ENCODE data around the gene LDLRAD4.

LDLRAD4 gene

DNA sequence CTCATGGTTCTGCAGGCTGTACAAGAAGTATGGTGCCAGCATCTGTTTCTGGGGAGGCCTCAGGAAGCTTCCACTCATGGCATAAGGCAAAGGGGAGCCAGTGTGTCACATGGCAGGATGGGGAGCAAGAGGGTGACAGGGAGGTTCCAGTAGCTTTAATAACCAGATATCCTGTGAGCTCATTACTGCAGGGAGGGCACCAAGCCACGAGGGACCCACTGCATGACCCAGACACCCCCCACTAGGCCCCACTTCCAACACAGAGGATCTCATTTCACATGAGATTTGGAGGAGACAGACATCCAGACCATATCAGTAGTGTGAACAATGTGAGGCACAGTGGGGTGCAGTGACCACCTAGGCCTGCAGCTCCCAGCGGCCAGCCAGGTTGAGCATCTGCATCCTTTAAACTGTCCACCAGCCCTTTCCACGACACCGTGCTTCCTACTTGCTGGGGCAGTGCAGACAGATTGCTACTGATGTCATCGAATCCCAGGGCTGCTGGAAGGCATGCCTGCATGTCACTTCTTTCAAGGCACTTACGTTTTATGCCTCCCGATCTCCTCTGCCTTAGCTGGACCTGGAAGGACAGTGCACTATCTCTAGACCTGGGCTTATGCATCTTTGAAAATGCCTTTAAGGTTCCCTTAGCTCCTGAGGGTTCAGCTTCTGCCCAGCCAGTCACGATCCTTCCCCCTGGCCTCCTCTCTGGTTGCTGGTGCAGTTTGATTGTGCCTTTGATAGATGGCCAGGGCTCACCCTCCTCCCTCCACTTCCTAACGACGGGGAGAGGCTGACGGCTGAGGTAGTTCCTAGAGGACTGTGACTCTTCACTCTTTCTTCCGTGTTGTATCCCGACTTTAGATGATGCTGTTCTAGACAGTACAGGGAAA, 333.5 kb downstream of the LDLRAD4 start:
- POLR2A ChIA-PET, result no interaction called here
- CTCF ChIA-PET, result no interaction called here
- DNase-seq (ENCODE audit: extremely low spot score), result no peak
- TF ChIP-seq TARDBP (IDR thresholded peaks at IDR 0.05), result no peak
- no peak for TF ChIP-seq ELF4 (IDR thresholded peaks at IDR 0.05)
- TF ChIP-seq ARNT (IDR thresholded peaks at IDR 0.05), result no peak
- TF ChIP-seq NFRKB (IDR thresholded peaks at IDR 0.05), result no peak
- no peak for TF ChIP-seq FOXM1 (IDR thresholded peaks at IDR 0.05; ENCODE audit: borderline replicate concordance)

DNA sequence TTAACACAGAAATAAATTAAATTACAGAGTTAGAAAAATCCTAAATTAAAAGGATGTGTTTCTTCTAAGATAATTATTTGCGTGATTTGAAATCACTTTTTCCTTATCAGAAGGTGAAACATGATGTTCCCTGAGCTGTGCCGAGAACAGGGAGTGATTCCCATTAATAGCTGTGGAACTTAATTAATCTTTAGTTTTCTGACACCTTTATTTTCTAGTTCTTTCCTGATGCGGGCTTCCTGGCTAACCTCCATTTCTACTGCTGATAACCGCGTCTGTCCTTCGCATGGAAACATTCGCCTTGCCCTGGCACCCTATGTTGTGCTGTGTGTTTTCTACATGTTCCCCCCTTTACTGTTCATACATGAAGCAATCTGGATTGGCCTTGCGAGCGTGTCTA, 334.9 kb downstream of the LDLRAD4 start:
- CTCF ChIA-PET, result no interaction called here
- POLR2A ChIA-PET, result no interaction called here
- no peak for DNase-seq (ENCODE audit: extremely low spot score)
- TF ChIP-seq ELF4 (IDR thresholded peaks at IDR 0.05) (no peak), CTBP1 (IDR thresholded peaks at IDR 0.05; ENCODE audit: borderline replicate concordance) (no peak), FOXA1 (IDR thresholded peaks at IDR 0.05) (no peak), ARNT (IDR thresholded peaks at IDR 0.05) (no peak), L3MBTL2 (conservative IDR thresholded peaks at IDR 0.05) (no peak), FOXK2 (IDR thresholded peaks at IDR 0.05) (no peak), SP1 (IDR thresholded peaks at IDR 0.05) (no peak), TARDBP (IDR thresholded peaks at IDR 0.05) (no peak), NFRKB (IDR thresholded peaks at IDR 0.05) (no peak), ZNF384 (IDR thresholded peaks at IDR 0.05) (no peak), HDGF (IDR thresholded peaks at IDR 0.05; ENCODE audit: borderline replicate concordance) (no peak), BHLHE40 (IDR thresholded peaks at IDR 0.05; ENCODE audit: borderline replicate concordance) (no peak), LEF1 (IDR thresholded peaks at IDR 0.05; ENCODE audit: borderline replicate concordance) (no peak), FOXM1 (IDR thresholded peaks at IDR 0.05; ENCODE audit: borderline replicate concordance) (no peak)
- TF ChIP-seq, protein P1, sequence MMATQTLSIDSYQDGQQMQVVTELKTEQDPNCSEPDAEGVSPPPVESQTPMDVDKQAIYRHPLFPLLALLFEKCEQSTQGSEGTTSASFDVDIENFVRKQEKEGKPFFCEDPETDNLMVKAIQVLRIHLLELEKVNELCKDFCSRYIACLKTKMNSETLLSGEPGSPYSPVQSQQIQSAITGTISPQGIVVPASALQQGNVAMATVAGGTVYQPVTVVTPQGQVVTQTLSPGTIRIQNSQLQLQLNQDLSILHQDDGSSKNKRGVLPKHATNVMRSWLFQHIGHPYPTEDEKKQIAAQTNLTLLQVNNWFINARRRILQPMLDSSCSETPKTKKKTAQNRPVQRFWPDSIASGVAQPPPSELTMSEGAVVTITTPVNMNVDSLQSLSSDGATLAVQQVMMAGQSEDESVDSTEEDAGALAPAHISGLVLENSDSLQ (IDR thresholded peaks at IDR 0.05), result no peak

DNA sequence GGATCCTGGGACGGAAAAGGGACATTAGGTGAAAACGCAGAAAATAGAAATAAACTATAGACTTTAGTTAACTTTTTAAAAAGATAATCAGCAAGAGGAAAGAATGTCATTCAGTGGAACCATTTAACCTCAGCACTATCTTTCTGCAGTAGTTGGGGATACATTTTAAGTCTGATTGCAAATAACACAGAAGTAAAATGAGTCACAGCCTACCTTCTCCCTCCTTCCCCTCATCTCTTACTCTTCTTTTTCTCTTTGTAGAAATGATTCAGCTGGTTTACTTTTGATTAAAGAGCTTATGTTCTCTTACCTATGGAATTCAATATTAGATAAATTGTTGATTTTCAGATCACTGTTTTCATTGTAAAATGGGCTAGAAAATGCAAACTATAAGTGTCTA, 336.6 kb downstream of the LDLRAD4 start:
- POLR2A ChIA-PET, result no interaction called here
- CTCF ChIA-PET, result no interaction called here

DNA sequence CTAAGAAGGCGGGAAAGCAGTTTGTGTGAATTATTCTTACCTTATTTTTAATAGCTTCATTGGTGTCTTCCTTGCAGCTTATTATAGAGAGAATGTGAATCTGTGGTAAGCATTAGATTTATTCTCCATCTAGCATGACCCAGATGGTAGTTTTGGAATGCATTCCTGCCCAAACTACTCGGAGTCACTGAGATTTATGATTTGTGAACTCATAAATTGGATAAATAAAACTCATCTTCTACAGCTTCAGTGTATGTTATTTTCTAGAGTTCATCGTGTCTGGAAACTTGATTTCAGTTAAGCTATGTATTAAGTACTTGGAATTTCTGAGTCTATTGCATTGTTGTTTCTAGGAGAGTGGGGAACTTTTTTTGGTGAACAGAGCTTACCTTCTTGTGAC, 337.3 kb downstream of the LDLRAD4 start:
- CTCF ChIA-PET, result no interaction called here
- no peak for TF ChIP-seq BHLHE40 (IDR thresholded peaks at IDR 0.05; ENCODE audit: borderline replicate concordance)
- TF ChIP-seq, protein P1 (IDR thresholded peaks at IDR 0.05), result no peak
- no peak for TF ChIP-seq FOXA1 (IDR thresholded peaks at IDR 0.05)
- no peak for TF ChIP-seq LEF1 (IDR thresholded peaks at IDR 0.05; ENCODE audit: borderline replicate concordance)
- TF ChIP-seq CTBP1 (IDR thresholded peaks at IDR 0.05; ENCODE audit: borderline replicate concordance), result no peak
- TF ChIP-seq ELF4 (IDR thresholded peaks at IDR 0.05), result no peak
- no peak for TF ChIP-seq TARDBP (IDR thresholded peaks at IDR 0.05)
- TF ChIP-seq SUZ12 (IDR thresholded peaks at IDR 0.05), result no peak
- TF ChIP-seq L3MBTL2 (conservative IDR thresholded peaks at IDR 0.05), result no peak
- TF ChIP-seq FOXK2 (IDR thresholded peaks at IDR 0.05), result no peak
- no peak for TF ChIP-seq FOXM1 (IDR thresholded peaks at IDR 0.05; ENCODE audit: borderline replicate concordance)
- TF ChIP-seq HDGF (IDR thresholded peaks at IDR 0.05; ENCODE audit: borderline replicate concordance), result no peak
- no peak for TF ChIP-seq NFRKB (IDR thresholded peaks at IDR 0.05)
- TF ChIP-seq ZNF384 (IDR thresholded peaks at IDR 0.05), result no peak
- TF ChIP-seq ARNT (IDR thresholded peaks at IDR 0.05), result no peak
- TF ChIP-seq SP1 (IDR thresholded peaks at IDR 0.05), result no peak
- POLR2A ChIA-PET, result no interaction called here
- DNase-seq (ENCODE audit: extremely low spot score), result no peak

More for the DNA sequence above, 336.6 kb downstream of the LDLRAD4 start:
- DNase-seq (ENCODE audit: extremely low spot score), result no peak
- TF ChIP-seq TARDBP (IDR thresholded peaks at IDR 0.05) (no peak), ARNT (IDR thresholded peaks at IDR 0.05) (no peak), FOXM1 (IDR thresholded peaks at IDR 0.05; ENCODE audit: borderline replicate concordance) (no peak), SP1 (IDR thresholded peaks at IDR 0.05) (no peak), ELF4 (IDR thresholded peaks at IDR 0.05) (no peak), FOXK2 (IDR thresholded peaks at IDR 0.05) (no peak), L3MBTL2 (conservative IDR thresholded peaks at IDR 0.05) (no peak)

DNA sequence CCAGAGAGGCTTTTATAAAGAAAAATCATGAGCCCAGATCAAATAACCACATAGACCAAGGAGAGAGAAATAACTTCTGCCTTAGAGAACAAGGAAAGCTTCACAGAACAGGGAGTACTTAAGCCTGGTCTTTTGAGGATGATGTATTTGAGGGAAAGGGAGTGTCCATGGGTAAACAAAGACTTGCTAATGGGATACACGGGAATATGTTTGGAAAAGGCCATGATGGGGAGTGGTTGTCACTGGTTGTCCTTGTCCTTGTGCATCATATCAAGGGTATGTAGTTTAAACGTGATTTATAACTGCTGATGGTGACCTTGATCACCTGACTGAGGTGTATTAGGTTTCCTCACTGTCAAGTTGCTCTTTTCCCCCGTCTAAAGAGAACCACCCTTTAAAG, 337.9 kb downstream of the LDLRAD4 start:
- TF ChIP-seq ELF4 (IDR thresholded peaks at IDR 0.05), result no peak
- TF ChIP-seq CTBP1 (IDR thresholded peaks at IDR 0.05; ENCODE audit: borderline replicate concordance), result no peak
- TF ChIP-seq FOXK2 (IDR thresholded peaks at IDR 0.05), result no peak
- no peak for TF ChIP-seq FOXA1 (IDR thresholded peaks at IDR 0.05)
- TF ChIP-seq ZNF384 (IDR thresholded peaks at IDR 0.05), result no peak
- no peak for TF ChIP-seq LEF1 (IDR thresholded peaks at IDR 0.05; ENCODE audit: borderline replicate concordance)
- no peak for TF ChIP-seq FOXM1 (IDR thresholded peaks at IDR 0.05; ENCODE audit: borderline replicate concordance)
- no peak for TF ChIP-seq L3MBTL2 (conservative IDR thresholded peaks at IDR 0.05)
- TF ChIP-seq ARNT (IDR thresholded peaks at IDR 0.05), result no peak
- no peak for TF ChIP-seq HDGF (IDR thresholded peaks at IDR 0.05; ENCODE audit: borderline replicate concordance)
- no peak for TF ChIP-seq TARDBP (IDR thresholded peaks at IDR 0.05)
- TF ChIP-seq BHLHE40 (IDR thresholded peaks at IDR 0.05; ENCODE audit: borderline replicate concordance), result no peak
- TF ChIP-seq NFRKB (IDR thresholded peaks at IDR 0.05), result no peak
- no peak for TF ChIP-seq SUZ12 (IDR thresholded peaks at IDR 0.05)
- TF ChIP-seq SP1 (IDR thresholded peaks at IDR 0.05), result no peak
- TF ChIP-seq, protein P1 (IDR thresholded peaks at IDR 0.05), result no peak
- ChIA-PET POLR2A (no interaction called here), CTCF (interaction anchor here (0.7 kb wide), 1 partner anchor 160 kb away, joined by 4 read pairs; no protein-coding TSS in a partner anchor)
- no peak for DNase-seq (ENCODE audit: extremely low spot score)

DNA sequence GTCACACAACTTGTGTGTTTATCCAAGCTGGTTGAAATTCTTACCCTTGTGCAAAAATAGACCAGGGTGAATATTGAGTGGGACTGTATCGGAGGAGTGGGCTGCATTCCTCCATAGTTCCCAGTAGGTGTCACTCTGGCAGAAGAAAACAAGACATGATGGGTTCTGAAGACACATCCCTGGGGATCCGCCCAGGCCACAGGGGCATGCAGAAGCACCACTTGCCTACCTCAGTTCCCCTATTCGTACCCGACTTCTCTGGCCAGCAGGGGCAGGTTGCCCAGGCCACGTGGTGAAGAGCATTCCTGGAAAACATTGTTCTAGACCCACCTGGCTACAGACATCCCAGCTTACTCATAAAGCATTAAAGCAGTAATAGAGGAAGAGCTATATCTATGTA, 339.6 kb downstream of the LDLRAD4 start:
- TF ChIP-seq NFRKB (IDR thresholded peaks at IDR 0.05), result no peak
- TF ChIP-seq, protein P1 (IDR thresholded peaks at IDR 0.05), result no peak
- no peak for TF ChIP-seq LEF1 (IDR thresholded peaks at IDR 0.05; ENCODE audit: borderline replicate concordance)
- no peak for TF ChIP-seq FOXA1 (IDR thresholded peaks at IDR 0.05)
- no peak for TF ChIP-seq FOXM1 (IDR thresholded peaks at IDR 0.05; ENCODE audit: borderline replicate concordance)
- no peak for TF ChIP-seq HDGF (IDR thresholded peaks at IDR 0.05; ENCODE audit: borderline replicate concordance)
- no peak for TF ChIP-seq L3MBTL2 (conservative IDR thresholded peaks at IDR 0.05)
- TF ChIP-seq ZNF384 (IDR thresholded peaks at IDR 0.05), result no peak
- no peak for TF ChIP-seq SUZ12 (IDR thresholded peaks at IDR 0.05)
- no peak for TF ChIP-seq ARNT (IDR thresholded peaks at IDR 0.05)
- TF ChIP-seq FOXK2 (IDR thresholded peaks at IDR 0.05), result no peak
- no peak for TF ChIP-seq TARDBP (IDR thresholded peaks at IDR 0.05)
- TF ChIP-seq CTBP1 (IDR thresholded peaks at IDR 0.05; ENCODE audit: borderline replicate concordance), result no peak
- peak; percentile 54 for DNase-seq (ENCODE audit: extremely low spot score)
- POLR2A ChIA-PET, result interaction anchor here (0.7 kb wide), 1 partner anchor 100 kb away, joined by 3 read pairs; no protein-coding TSS in a partner anchor

More for the DNA sequence above, 339.6 kb downstream of the LDLRAD4 start:
- CTCF ChIA-PET, result interaction anchor here (0.5 to 1.4 kb wide), 6 partner anchors 9 to 437 kb away, joined by 3 to 5 read pairs (median 3); no protein-coding TSS in a partner anchor

All from HEK293T (cell line).